Gastroesophageal sphincter (tissue), 4 donors: ENCODE data around the gene COPZ1. TPM values are rescaled to one million over a fixed set of nuclear protein-coding genes. Genes with fewer than 3 reads are reported as not detected.
A peak's percentile ranks its signal among the peaks of the same experiment; 100 is the strongest.

Experiments
- ATAC-seq: fragments of 150-250 bp; one replicate; pipeline ENCODE4 v1.9.1; 2016; ENCODE audit warnings: mild to moderate bottlenecking, moderate library complexity
- H3K27ac ChIP-seq, 4 donors: fragments of 200-600 bp; sonication (generic) in 3 of 4; 1 replicate in 3 of 4; 2 replicates in 1 of 4; pipeline ENCODE4 v1.5.1; 2016 to 2019
- H3K27me3 ChIP-seq: fragments of 200-600 bp; sonication (generic); one replicate; pipeline ENCODE4 v1.5.1; 2019
- H3K36me3 ChIP-seq, 2 donors: fragments of 200-600 bp; sonication (generic); one replicate each; pipeline ENCODE4 v1.5.1; 2019; ENCODE audit warnings: control low read depth in 1 of 2
- H3K4me1 ChIP-seq, 3 donors: fragments of 200-600 bp; sonication (generic); 1 replicate in 2 of 3; 2 replicates in 1 of 3; pipeline ENCODE4 v1.5.1; 2016 to 2019; ENCODE audit warnings: control low read depth in 2 of 3
- H3K4me3 ChIP-seq, 2 donors: fragments of 200-600 bp; sonication (generic); one replicate each; pipeline ENCODE4 v1.5.1; 2019; ENCODE audit warnings: mild to moderate bottlenecking in 1 of 2, moderate library complexity in 1 of 2
- H3K9me3 ChIP-seq, 3 donors: fragments of 200-600 bp; sonication (generic); one replicate each; pipeline ENCODE4 v1.5.1; 2017 to 2019; ENCODE audit warnings: control low read depth in 2 of 3
- EP300 ChIP-seq: sonication (generic); formaldehyde crosslinking; IDR thresholded peaks from one replicate; pipeline ENCODE4 v1.6.1; 2017; ENCODE audit warnings: antibody characterized with exemption, mild to moderate bottlenecking
- POLR2A ChIP-seq, 2 donors: fragments of 450-650 bp; IDR thresholded peaks; one replicate each; pipeline ENCODE4 v1.6.1; 2017; ENCODE audit warnings: antibody characterized with exemption in 2 of 2, mild to moderate bottlenecking in 2 of 2, moderate library complexity in 1 of 2
- POLR2AphosphoS5 ChIP-seq: sonication (generic); formaldehyde crosslinking; IDR thresholded peaks from one replicate; pipeline ENCODE4 v1.6.1; 2017; ENCODE audit warnings: antibody characterized with exemption
- WGBS, 2 donors: methylation state at CpG; one replicate each; pipeline ENCODE4 v1.1.5; 2018; ENCODE audit warnings: low coverage in 1 of 2; 5-methylcytosine and 5-hydroxymethylcytosine counted together
- total RNA-seq, 4 donors: library from RNA; depleted of rRNA; stranded (reverse); fragments of >200 nt; gene quantifications; one replicate each; pipeline ENCODE4 v1.1.0, GENCODE V29; 2016
- TF ChIP-seq, protein P1 (sequence below), 4 experiments: fragments of 200-600 bp in 2 of 4; fragments of 450-650 bp in 2 of 4; sonication (generic) in 1 of 4; IDR thresholded peaks; one replicate each; pipeline ENCODE4 v1.5.1; 2017 to 2019; ENCODE audit warnings: antibody characterized with exemption in 4 of 4, mild to moderate bottlenecking in 2 of 4, moderate library complexity in 2 of 4

Gene COPZ1
- total RNA-seq, 4 donors from 2014 or later: 47.0 to 138 (median 57.5) TPM

DNA sequence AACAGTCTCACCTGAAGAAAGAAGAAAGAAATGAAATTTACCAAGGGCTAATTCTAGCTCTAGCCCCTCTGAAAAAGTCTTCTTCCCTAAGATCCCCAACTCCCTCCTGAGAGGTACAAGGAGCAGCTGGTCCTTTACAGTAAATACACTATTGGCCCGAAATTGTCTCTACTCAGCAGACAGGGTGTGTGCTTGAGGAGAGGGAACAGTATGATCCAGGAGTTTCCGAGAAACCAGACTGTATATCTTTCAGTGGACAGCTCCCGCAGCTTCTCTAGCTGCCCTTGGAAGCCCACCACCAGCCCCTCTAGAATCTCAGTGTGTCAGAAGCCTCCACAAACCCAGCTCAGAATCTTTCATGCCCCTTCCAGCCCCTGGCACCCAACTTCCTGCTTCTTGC lies 31.3 kb downstream of the COPZ1 start:
- Histone ChIP-seq H3K4me1 (peaks cover 4 to 82% (median 22%) of the 10 kb centered on the region in 3 donors), H3K4me3 (no peak overlapping the region), H3K36me3 (peaks cover 0 to 2% of the 10 kb centered on the region in 2 donors), H3K27ac (peak overlapping the region in 2 of 4 donors; percentile 24 to 91), H3K27me3 (no peaks in the 10 kb centered on the region), H3K9me3 (no peaks in the 10 kb centered on the region)
- 58 to 64% methylated on average over 3 of the region's 3 CpGs for WGBS, 2 donors
- ATAC-seq: no peak
- TF ChIP-seq POLR2AphosphoS5 (peak; percentile 69), POLR2A (IDR thresholded peaks at IDR 0.05) (no peak)
- TF ChIP-seq, protein P1, sequence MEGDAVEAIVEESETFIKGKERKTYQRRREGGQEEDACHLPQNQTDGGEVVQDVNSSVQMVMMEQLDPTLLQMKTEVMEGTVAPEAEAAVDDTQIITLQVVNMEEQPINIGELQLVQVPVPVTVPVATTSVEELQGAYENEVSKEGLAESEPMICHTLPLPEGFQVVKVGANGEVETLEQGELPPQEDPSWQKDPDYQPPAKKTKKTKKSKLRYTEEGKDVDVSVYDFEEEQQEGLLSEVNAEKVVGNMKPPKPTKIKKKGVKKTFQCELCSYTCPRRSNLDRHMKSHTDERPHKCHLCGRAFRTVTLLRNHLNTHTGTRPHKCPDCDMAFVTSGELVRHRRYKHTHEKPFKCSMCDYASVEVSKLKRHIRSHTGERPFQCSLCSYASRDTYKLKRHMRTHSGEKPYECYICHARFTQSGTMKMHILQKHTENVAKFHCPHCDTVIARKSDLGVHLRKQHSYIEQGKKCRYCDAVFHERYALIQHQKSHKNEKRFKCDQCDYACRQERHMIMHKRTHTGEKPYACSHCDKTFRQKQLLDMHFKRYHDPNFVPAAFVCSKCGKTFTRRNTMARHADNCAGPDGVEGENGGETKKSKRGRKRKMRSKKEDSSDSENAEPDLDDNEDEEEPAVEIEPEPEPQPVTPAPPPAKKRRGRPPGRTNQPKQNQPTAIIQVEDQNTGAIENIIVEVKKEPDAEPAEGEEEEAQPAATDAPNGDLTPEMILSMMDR (IDR thresholded peaks at IDR 0.05): no peak

DNA sequence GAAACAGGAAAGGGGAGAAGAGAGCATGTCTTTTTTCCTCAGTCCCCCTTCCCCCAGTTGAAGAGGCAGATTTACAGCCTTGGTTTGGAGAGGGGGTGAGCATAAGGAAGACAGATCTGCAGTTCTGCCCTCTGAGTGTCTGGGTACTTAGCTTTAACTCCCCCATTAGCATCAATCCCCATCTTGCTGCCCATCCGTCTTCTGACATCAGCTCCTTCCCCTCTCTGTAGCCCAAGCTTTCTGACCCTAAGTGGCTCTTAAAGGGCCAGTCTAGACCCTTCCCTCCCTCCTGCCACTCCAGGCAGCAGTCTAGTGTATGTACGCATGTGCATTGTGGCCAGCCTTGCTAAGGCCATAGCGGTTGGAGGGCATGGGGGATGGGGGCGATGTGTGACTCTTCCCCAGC lies 32.0 kb downstream of the COPZ1 start:
- Histone ChIP-seq H3K27me3 (no peaks in the 10 kb centered on the region), H3K36me3 (no peaks in the 10 kb centered on the region), H3K27ac (peak overlapping the region in 2 of 4 donors; percentile 24 to 91), H3K9me3 (no peaks in the 10 kb centered on the region), H3K4me1 (peaks cover 4 to 75% (median 20%) of the 10 kb centered on the region in 3 donors), H3K4me3 (no peak overlapping the region)
- TF ChIP-seq EP300: no peak
- TF ChIP-seq POLR2A (IDR thresholded peaks at IDR 0.05): no peak
- TF ChIP-seq, protein P1 (IDR thresholded peaks at IDR 0.05): no peak
- no peak for TF ChIP-seq POLR2AphosphoS5
- no peak for ATAC-seq
- 65 to 70% methylated on average over 2 to 4 of the region's 4 CpGs for WGBS, 2 donors

DNA sequence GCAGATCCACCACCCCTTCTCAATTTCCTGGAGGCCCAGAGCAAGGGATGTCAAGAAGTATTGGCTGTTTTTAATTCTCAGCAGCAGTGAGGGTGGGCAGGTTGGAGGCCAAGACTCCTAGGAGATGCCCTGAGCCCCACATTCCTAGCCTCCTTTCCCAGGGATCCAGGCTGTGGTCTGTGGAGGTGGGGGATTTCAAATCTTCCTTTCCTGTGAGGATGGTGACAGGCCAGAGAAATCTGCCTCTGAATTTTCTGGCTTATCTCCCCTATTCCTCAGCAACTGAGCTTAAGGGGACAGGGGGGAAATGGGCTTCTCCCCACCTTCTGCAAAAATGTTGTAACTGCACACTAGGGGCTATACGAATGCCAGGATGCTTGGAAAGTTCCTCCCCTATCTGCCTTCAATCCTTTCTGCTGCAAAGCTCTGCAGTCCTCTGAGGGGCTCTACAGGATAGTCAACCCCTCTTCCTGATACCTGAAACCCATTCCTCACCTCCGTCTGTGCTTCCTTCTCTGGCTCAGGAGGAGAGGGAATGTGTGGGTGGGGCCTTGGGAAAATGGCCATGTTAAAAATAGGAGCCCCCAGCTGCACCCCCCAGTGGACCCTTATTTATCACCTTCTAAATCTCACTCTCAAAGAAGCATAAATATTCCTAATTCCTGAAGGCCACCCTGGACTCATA lies 32.7 kb downstream of the COPZ1 start:
- Histone ChIP-seq H3K36me3 (no peaks in the 10 kb centered on the region), H3K27ac (peak overlapping the region in 1 of 4 donors; percentile 91), H3K9me3 (no peaks in the 10 kb centered on the region), H3K27me3 (no peaks in the 10 kb centered on the region), H3K4me3 (no peak overlapping the region), H3K4me1 (peaks cover 4 to 68% (median 13%) of the 10 kb centered on the region in 3 donors)
- WGBS, 2 donors: 28 to 35% methylated on average over 2 of the region's 2 CpGs
- no peak for TF ChIP-seq POLR2AphosphoS5
- TF ChIP-seq, protein P1 (IDR thresholded peaks at IDR 0.05): no peak
- no peak for TF ChIP-seq POLR2A (IDR thresholded peaks at IDR 0.05)
- TF ChIP-seq EP300: no peak
- ATAC-seq: no peak

DNA sequence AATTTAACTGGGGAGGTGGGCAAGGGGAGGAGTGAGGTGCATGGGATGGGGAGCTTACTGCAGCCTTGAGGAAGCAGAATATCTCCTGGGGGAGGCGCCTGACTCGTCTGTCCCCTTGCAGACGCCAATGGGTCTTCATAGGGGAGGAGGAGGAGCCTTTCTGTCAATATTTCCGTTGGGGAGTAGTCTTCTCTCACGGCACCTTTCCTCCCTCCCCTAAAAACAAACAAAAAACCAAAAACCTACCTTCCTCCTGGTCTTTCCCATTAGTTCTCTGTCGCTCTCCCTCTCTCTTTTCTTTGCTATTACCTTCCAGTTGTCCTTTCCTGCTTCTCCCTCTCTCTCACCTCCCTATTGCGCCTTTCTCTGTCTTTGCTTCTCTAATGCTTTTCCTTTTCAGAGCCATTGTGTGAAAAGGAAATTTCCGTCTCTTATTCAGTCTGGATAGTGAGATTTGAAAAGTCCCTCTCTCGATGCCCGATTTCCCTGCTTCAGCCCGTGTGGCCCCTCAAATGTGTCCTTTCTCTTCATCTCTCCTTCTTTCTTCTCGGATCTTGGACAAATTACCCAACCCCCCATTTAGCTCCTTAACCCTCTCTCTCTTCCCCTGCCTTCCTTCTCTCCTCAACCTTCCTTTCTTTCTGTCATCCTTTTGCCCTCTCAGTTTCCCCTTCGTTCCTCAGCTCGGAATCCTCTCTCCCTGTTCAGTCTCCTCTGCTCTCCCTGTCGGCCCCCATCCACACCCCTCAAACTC lies 33.4 kb downstream of the COPZ1 start:
- no peak for ATAC-seq
- Histone ChIP-seq H3K9me3 (no peaks in the 10 kb centered on the region), H3K27ac (peak overlapping the region; percentile 79 to 91 (median 88)), H3K27me3 (no peaks in the 10 kb centered on the region), H3K4me1 (peaks cover 2 to 61% (median 6%) of the 10 kb centered on the region in 3 donors), H3K36me3 (no peaks in the 10 kb centered on the region), H3K4me3 (peak overlapping the region; percentile 62 to 82)
- TF ChIP-seq POLR2A (IDR thresholded peaks at IDR 0.05) (no peak), EP300 (no peak), POLR2AphosphoS5 (no peak)
- TF ChIP-seq, protein P1 (IDR thresholded peaks at IDR 0.05): no peak
- 3 to 5% methylated on average over 11 to 15 of the region's 15 CpGs for WGBS, 2 donors
